Lung (tissue), 12 donors: ENCODE measurements around the gene RANBP1. TPM values are rescaled to one million over a fixed set of nuclear protein-coding genes. Genes with fewer than 3 reads are reported as not detected.

ENCODE experiments used
- ATAC-seq: fragments of 200-7000 bp; cut with Tn5 transposase; one replicate; pipeline ENCODE4 v1.9.1; 2020; ENCODE audit warnings: moderate number of reproducible peaks; ENCODE audit not compliant: insufficient read depth, low FRiP score
- DNase-seq, 3 donors: peaks; one replicate each; pipeline ENCODE4 v3.0.0-alpha.2; 2013 to 2017
- H3K27ac ChIP-seq, 2 donors: one replicate each; pipeline ENCODE4 v1.5.1; 2013; ENCODE audit warnings: mild to moderate bottlenecking in 2 of 2, moderate library complexity in 2 of 2, control low read depth in 1 of 2, inconsistent platforms in 1 of 2, low read depth in 1 of 2, low read length in 1 of 2
- H3K27me3 ChIP-seq, 3 donors: one replicate each; pipeline ENCODE4 v1.5.1; 2013; ENCODE audit warnings: low read length in 2 of 3; ENCODE audit not compliant: control insufficient read depth in 3 of 3, insufficient read depth in 3 of 3
- H3K36me3 ChIP-seq, 4 donors: one replicate each; pipeline ENCODE4 v1.5.1; 2013; ENCODE audit warnings: low read length in 4 of 4, mild to moderate bottlenecking in 1 of 4, moderate library complexity in 1 of 4; ENCODE audit not compliant: control insufficient read depth in 4 of 4, insufficient read depth in 4 of 4
- H3K4me1 ChIP-seq, 5 donors: one replicate each; pipeline ENCODE4 v1.5.1; 2013; ENCODE audit warnings: low read length in 5 of 5, mild to moderate bottlenecking in 2 of 5, moderate library complexity in 1 of 5; ENCODE audit not compliant: control insufficient read depth in 5 of 5, insufficient read depth in 5 of 5
- H3K4me3 ChIP-seq: one replicate; pipeline ENCODE4 v1.5.1; 2013; ENCODE audit warnings: mild to moderate bottlenecking, control low read depth, moderate library complexity
- H3K9ac ChIP-seq, 2 donors: one replicate each; pipeline ENCODE4 v1.5.1; 2013; ENCODE audit warnings: low read length in 2 of 2, control low read depth in 1 of 2; ENCODE audit not compliant: insufficient read depth in 1 of 2
- H3K9me3 ChIP-seq, 4 donors: one replicate each; pipeline ENCODE4 v1.5.1; 2013; ENCODE audit warnings: low read length in 3 of 4, mild to moderate bottlenecking in 1 of 4, moderate library complexity in 1 of 4; ENCODE audit not compliant: control insufficient read depth in 4 of 4, insufficient read depth in 3 of 4
- CTCF ChIP-seq: IDR thresholded peaks from 2 replicates; pipeline ENCODE4 v1.5.1; 2012; ENCODE audit warnings: mild to moderate bottlenecking; ENCODE audit errors: control extremely low read depth, extremely low read depth
- WGBS, 2 donors: extraction: QIAGEN DNeasy Blood & Tissue Kit; methylation state at CpG; one replicate each; pipeline ENCODE4 v1.1.7; 2013; 5-methylcytosine and 5-hydroxymethylcytosine counted together
- polyA plus RNA-seq, 2 donors: library from polyadenylated mRNA; stranded (reverse); fragments of 200-250 nt; gene quantifications; one replicate each; pipeline ENCODE4 v1.2.1, GENCODE V29; 2013
- total RNA-seq, 2 donors: library from RNA; depleted of rRNA in 1 of 2; stranded (reverse); fragments of >200 nt in 1 of 2; gene quantifications; one replicate each; pipeline ENCODE4 v1.2.1, GENCODE V29; 2014 to 2021
- donor health status: control.
- donor health status: control.
- donor health status: Bipolar disorder and iron deficiency.
- donor health status: healthy.
- donor health status: DM: yes; HTN: yes; CAD: no.

Gene RANBP1
- total and polyA plus RNA-seq, 4 donors, result 72.9 to 119 (median 83.2) TPM

GRCh38 chr22:20128619-20128901 lies 12.7 kb downstream of the RANBP1 start:
- ATAC-seq, result no peak
- H3K9me3 ChIP-seq, result no peaks in the 10 kb centered on the region
- DNase-seq, result no peak
- no peak overlapping the region for H3K4me3 ChIP-seq
- H3K27ac ChIP-seq, result peak overlapping the region in 1 of 2 donors; percentile 23
- H3K27me3 ChIP-seq, result no peaks in the 10 kb centered on the region
- peaks cover 0 to 32% (median 3%) of the 10 kb centered on the region in 4 donors for H3K36me3 ChIP-seq
- 63 to 74% methylated on average over 2 of the region's 2 CpGs for WGBS, 2 donors
- H3K4me1 ChIP-seq, result peaks cover 0 to 13% (median 5%) of the 10 kb centered on the region in 5 donors
- no peak overlapping the region for H3K9ac ChIP-seq
- TF ChIP-seq CTCF, result no peak

- WGBS, 2 donors, result 47 to 52% methylated on average over 18 of the region's 18 CpGs
- H3K4me3 ChIP-seq, result no peak overlapping the region
- H3K4me1 ChIP-seq, result peaks cover 0 to 15% (median 5%) of the 10 kb centered on the region in 5 donors
- H3K9me3 ChIP-seq, result no peaks in the 10 kb centered on the region
- DNase-seq (no peak), ATAC-seq (no peak)
- H3K27me3 ChIP-seq, result no peaks in the 10 kb centered on the region
- H3K9ac ChIP-seq, result no peak overlapping the region
- peak; percentile 2 for TF ChIP-seq CTCF
- peak overlapping the region; percentile 9 to 23 for H3K27ac ChIP-seq
- peaks cover 0 to 26% (median 2%) of the 10 kb centered on the region in 4 donors for H3K36me3 ChIP-seq
Measured at GRCh38 chr22:20128902-20129746, 13.2 kb downstream of the RANBP1 start.

- ATAC-seq (no peak), DNase-seq (no peak)
- Histone ChIP-seq H3K36me3 (peaks cover 0 to 24% (median 2%) of the 10 kb centered on the region in 4 donors), H3K27me3 (no peaks in the 10 kb centered on the region), H3K4me3 (no peak overlapping the region), H3K4me1 (peaks cover 0 to 19% (median 5%) of the 10 kb centered on the region in 5 donors), H3K27ac (no peak overlapping the region), H3K9me3 (no peaks in the 10 kb centered on the region), H3K9ac (no peak overlapping the region)
- no peak for TF ChIP-seq CTCF
- 81 to 85% methylated on average over 3 of the region's 3 CpGs for WGBS, 2 donors
Measured at GRCh38 chr22:20129747-20130014, 13.8 kb downstream of the RANBP1 start.

- Histone ChIP-seq H3K9ac (no peak overlapping the region), H3K27ac (peak overlapping the region in 1 of 2 donors; percentile 26), H3K4me1 (peaks cover 0 to 19% (median 5%) of the 10 kb centered on the region in 5 donors), H3K4me3 (no peak overlapping the region), H3K27me3 (no peaks in the 10 kb centered on the region), H3K9me3 (no peaks in the 10 kb centered on the region), H3K36me3 (peaks cover 0 to 19% (median 2%) of the 10 kb centered on the region in 4 donors)
- DNase-seq, result no peak
- ATAC-seq, result no peak
- 70 to 83% methylated on average over 3 of the region's 3 CpGs for WGBS, 2 donors
- TF ChIP-seq CTCF, result no peak
Measured at GRCh38 chr22:20130319-20130718, 14.4 kb downstream of the RANBP1 start.
